GM19324 (cell line): ENCODE results near the gene CYP24A1.

ENCODE experiments used
- ATAC-seq: cut with Tn5 transposase; IDR thresholded peaks from one replicate; pipeline ENCODE4 v1.9.1; 2021; ENCODE audit warnings: mild to moderate bottlenecking, moderate library complexity; ENCODE audit not compliant: unreplicated experiment, low FRiP score

The CYP24A1 gene

GRCh38 chr20:54173653-54174456 lies at the start of gene CYP24A1:
Gene CYP24A1, minus strand, starts transcription at chr20:54173986. Its CDS starts 407 bp downstream, at chr20:54173579.
- ATAC-seq, result no peak

- ATAC-seq, result no peak
Observed at GRCh38 chr20:54223285-54223684, 49.5 kb upstream of the CYP24A1 start.

- ATAC-seq, result no peak
Observed at GRCh38 chr20:54221996-54222890, 48.5 kb upstream of the CYP24A1 start.

GRCh38 chr20:54221353-54221752 lies 47.6 kb upstream of the CYP24A1 start:
- ATAC-seq, result no peak

GRCh38 chr20:54220722-54221121 lies 46.9 kb upstream of the CYP24A1 start:
- ATAC-seq, result no peak

GRCh38 chr20:54219751-54220426 lies 46.1 kb upstream of the CYP24A1 start:
- no peak for ATAC-seq

GRCh38 chr20:54218470-54218869 lies 44.7 kb upstream of the CYP24A1 start:
- ATAC-seq, result no peak

- ATAC-seq, result no peak
Observed at GRCh38 chr20:54217762-54218161, 44.0 kb upstream of the CYP24A1 start.

- ATAC-seq, result no peak
Observed at GRCh38 chr20:54215157-54215789, 41.5 kb upstream of the CYP24A1 start.

- no peak for ATAC-seq
Observed at GRCh38 chr20:54214566-54214965, 40.8 kb upstream of the CYP24A1 start.

GRCh38 chr20:54212871-54213270 lies 39.1 kb upstream of the CYP24A1 start:
- ATAC-seq, result no peak

GRCh38 chr20:54212226-54212625 lies 38.4 kb upstream of the CYP24A1 start:
- no peak for ATAC-seq

- no peak for ATAC-seq
Observed at GRCh38 chr20:54209216-54209813, 35.5 kb upstream of the CYP24A1 start.

GRCh38 chr20:54208548-54209176 lies 34.9 kb upstream of the CYP24A1 start:
- ATAC-seq, result peak; percentile 4

- ATAC-seq, result peak; percentile 92
Observed at GRCh38 chr20:54207743-54208547, 34.2 kb upstream of the CYP24A1 start, which contains the start of gene PFDN4. Gene PFDN4, plus strand, starts transcription at chr20:54208087. Its CDS starts 14 bp downstream, at chr20:54208101.

- ATAC-seq, result no peak
Observed at GRCh38 chr20:54207053-54207742, 33.4 kb upstream of the CYP24A1 start.

- ATAC-seq, result no peak
Observed at GRCh38 chr20:54205450-54205849, 31.7 kb upstream of the CYP24A1 start.

- ATAC-seq, result no peak
Observed at GRCh38 chr20:54204481-54204880, 30.7 kb upstream of the CYP24A1 start.
